Naive thymus-derived CD8-positive, alpha-beta T cell (primary cell): Measurements from ENCODE around the gene KIF6. TPM values are rescaled to one million over a fixed set of nuclear protein-coding genes. Genes with fewer than 3 reads are reported as not detected.

Experiments
- ATAC-seq, 2 donors: fragments of 150-1000 bp; cut with Tn5 transposase in 1 of 2; sonication (Bioruptor Pico), chemical (Tn5 transposase) in 1 of 2; 1 replicate in 1 of 2; 2 replicates in 1 of 2; pipeline ENCODE4 v1.10.0; 2021; ENCODE audit warnings: mild to moderate bottlenecking in 2 of 2, moderate library complexity in 2 of 2
- POLR2A ChIA-PET: fragments of 350-600 bp; sonication (Branson Sonifier 250); formaldehyde crosslinking; loops from one replicate; lab custom pipeline; 2021; ENCODE audit warnings: antibody characterized with exemption; lab: Charles Lee
- DNase-seq, 10 donors: peaks; one replicate each; pipeline versions ENCODE4 v3.0.0 to v3.0.0-alpha.2; 2020 to 2022
- H3K27ac Mint-ChIP-seq, 10 donors: one replicate each; pipeline ENCODE4 v1.8.0; 2020 to 2022; ENCODE audit warnings: mild to moderate bottlenecking in 10 of 10, mixed read lengths in 10 of 10, moderate library complexity in 4 of 10, inconsistent platforms in 1 of 10
- H3K27me3 Mint-ChIP-seq, 5 donors: one replicate each; pipeline ENCODE4 v1.8.0; 2021 to 2022; ENCODE audit warnings: mixed read lengths in 5 of 5
- H3K36me3 Mint-ChIP-seq, 3 donors: one replicate each; pipeline ENCODE4 v1.8.0; 2020 to 2022; ENCODE audit warnings: mixed read lengths in 3 of 3, mild to moderate bottlenecking in 2 of 3, inconsistent platforms in 1 of 3
- H3K4me1 Mint-ChIP-seq, 4 donors: one replicate each; pipeline ENCODE4 v1.8.0; 2021 to 2022; ENCODE audit warnings: mixed read lengths in 4 of 4
- H3K4me3 Mint-ChIP-seq, 10 donors: one replicate each; pipeline ENCODE4 v1.8.0; 2020 to 2022; ENCODE audit warnings: mild to moderate bottlenecking in 10 of 10, mixed read lengths in 10 of 10, moderate library complexity in 6 of 10, inconsistent platforms in 1 of 10
- H3K9me3 Mint-ChIP-seq, 9 donors: one replicate each; pipeline ENCODE4 v1.8.0; 2020 to 2022; ENCODE audit warnings: mixed read lengths in 9 of 9, mild to moderate bottlenecking in 3 of 9, inconsistent platforms in 1 of 9, moderate library complexity in 1 of 9
- polyA plus RNA-seq, 3 donors: library from polyadenylated mRNA; unstranded; fragments of 300-500 nt; fragmentation: Illumina TruSeq; gene quantifications; one replicate each; pipeline ENCODE4 v1.2.3, GENCODE V29; 2021
- total RNA-seq, 8 experiments: library from RNA in 2 of 8; stranded (reverse) in 2 of 8; gene quantifications; one replicate each; pipeline ENCODE4 v1.2.3 and lab custom pipeline; 2021 to 2026

The KIF6 gene, protein sequence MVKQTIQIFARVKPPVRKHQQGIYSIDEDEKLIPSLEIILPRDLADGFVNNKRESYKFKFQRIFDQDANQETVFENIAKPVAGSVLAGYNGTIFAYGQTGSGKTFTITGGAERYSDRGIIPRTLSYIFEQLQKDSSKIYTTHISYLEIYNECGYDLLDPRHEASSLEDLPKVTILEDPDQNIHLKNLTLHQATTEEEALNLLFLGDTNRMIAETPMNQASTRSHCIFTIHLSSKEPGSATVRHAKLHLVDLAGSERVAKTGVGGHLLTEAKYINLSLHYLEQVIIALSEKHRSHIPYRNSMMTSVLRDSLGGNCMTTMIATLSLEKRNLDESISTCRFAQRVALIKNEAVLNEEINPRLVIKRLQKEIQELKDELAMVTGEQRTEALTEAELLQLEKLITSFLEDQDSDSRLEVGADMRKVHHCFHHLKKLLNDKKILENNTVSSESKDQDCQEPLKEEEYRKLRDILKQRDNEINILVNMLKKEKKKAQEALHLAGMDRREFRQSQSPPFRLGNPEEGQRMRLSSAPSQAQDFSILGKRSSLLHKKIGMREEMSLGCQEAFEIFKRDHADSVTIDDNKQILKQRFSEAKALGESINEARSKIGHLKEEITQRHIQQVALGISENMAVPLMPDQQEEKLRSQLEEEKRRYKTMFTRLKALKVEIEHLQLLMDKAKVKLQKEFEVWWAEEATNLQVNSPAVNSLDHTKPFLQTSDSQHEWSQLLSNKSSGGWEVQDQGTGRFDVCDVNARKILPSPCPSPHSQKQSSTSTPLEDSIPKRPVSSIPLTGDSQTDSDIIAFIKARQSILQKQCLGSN
- total RNA-seq: not detected
- under 1 TPM in 1 of 3 donors, not detected in 2; 0.39 TPM for polyA plus RNA-seq
- total RNA-seq (lab: John Stamatoyannopoulos, UW): 0.14 to 1.5 (median 0.17) reads per million in 6 experiments

DNA sequence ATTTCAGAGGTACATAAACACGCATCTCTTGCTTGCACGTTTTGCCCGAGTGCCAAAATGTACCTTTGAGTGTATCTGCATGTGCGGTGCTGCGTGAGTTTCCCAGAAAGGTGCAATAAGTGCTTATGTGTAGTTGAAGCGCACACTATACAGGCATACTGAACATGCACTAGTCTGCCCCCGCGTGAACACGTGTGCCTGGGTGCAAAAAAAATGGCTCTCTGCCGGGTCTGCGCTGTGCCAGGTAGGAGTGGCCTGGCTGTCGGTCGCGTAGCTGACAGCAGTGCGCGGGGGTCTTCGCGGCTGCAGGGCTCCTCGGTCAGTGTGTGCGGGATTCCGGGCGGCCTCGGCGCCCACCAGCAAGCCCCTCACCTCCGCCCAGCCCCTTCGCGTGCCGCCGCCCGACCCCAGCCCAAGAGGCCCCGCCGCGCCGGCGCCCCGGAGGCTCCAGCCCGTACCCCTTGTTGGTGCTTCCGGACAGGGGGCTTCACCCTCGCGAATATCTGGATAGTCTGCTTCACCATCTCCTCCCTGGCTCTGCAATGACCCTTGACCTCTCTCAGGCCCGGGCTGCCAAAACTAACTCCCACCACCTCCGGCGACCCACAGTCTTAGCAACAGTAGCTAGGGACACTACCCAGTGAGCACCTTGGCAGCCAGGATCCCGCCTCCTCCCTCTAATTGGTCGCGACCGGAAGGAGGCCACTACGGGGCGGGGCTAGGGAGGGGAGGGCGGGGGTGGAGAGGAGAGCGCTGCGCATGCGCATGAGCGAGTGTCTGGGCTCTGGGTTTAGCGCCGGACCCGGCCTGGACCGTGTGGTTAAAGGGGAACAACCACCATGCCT is at the start of gene KIF6:
KIF6 (minus strand) TSS at position 622 of the 845 bp plus-strand sequence; CDS start at position 524, 98 bp downstream.
- peaks cover 4 to 13% (median 6%) of the 10 kb centered on the region in 4 donors for H3K4me1 Mint-ChIP-seq
- POLR2A ChIA-PET: no interaction called here
- peak within 1 kb of the TSS; percentile 41 to 97 (median 90) for H3K27ac Mint-ChIP-seq
- peaks cover 0 to 3% (median 0%) of the 10 kb centered on the region in 5 donors for H3K27me3 Mint-ChIP-seq
- ATAC-seq: peak; percentile 94 to 98
- peak within 1 kb of the TSS; percentile 93 to 99 (median 98) for H3K4me3 Mint-ChIP-seq
- DNase-seq: peak; percentile 68 to 93 (median 79)
- no peaks in the 10 kb centered on the region for H3K9me3 Mint-ChIP-seq
- H3K36me3 Mint-ChIP-seq: no peaks in the 10 kb centered on the region

DNA sequence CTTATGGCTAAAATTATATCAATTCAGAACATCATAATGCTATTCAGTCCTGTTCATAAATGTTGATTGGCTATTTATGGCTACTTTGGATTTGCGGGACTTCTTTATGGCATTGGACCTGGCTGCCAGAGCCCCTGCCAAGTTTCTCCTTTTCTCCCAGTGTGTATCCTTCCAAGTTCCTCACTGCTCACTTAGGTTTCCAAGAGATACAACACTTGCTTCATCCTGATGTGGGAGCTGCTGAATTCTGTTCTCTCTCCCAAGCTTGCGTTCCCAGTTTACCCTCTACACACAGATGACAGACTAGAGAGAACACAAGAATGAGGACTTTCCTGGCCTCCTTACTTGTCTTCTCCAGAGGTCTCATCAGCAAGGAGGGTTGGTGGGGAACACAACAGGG is 48.6 kb upstream of the KIF6 start:
- Mint-ChIP-seq H3K9me3 (no peaks in the 10 kb centered on the region), H3K27ac (no peak overlapping the region), H3K4me3 (no peak overlapping the region), H3K36me3 (no peaks in the 10 kb centered on the region), H3K27me3 (peaks cover 0 to 34% (median 19%) of the 10 kb centered on the region in 5 donors), H3K4me1 (no peaks in the 10 kb centered on the region)
- DNase-seq: no peak
- POLR2A ChIA-PET: interaction anchor here (0.6 kb wide), 1 partner anchor 33 kb away, joined by 4 read pairs; no protein-coding TSS in a partner anchor
- ATAC-seq: no peak

DNA sequence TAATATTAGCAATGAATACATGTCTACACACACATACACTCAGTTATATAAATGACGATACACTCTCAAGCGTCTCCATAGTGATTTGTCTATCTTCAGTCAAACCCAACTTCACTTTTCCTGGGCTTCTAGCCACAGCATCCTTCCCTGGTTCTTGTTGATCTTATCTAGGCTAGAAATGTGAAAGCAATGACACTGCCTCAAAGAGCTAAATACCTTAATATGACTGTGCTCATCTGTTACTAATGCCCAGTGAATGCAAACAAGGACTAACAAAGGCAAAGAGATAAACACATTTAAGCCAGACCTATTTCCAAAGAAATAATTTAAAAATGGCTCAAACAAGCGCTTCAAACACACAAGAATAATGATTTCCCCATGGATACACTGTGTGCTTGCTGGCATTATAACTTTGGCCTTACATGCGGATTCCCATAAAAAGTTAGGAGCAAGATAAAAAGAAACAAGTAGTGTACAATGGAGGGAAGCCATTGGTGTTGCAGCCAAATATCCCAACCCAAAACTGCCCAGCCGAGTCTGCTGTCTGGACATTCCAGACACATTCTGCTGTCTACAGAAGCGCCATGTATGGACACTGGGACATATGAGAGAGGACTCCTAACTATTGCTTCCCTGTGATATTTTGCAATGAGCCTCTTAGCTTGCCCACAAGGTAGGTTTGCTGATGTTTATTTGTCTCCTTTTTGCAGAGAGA is 47.5 kb upstream of the KIF6 start:
- no peak for DNase-seq
- ATAC-seq: no peak
- Mint-ChIP-seq H3K27ac (no peak overlapping the region), H3K36me3 (no peaks in the 10 kb centered on the region), H3K27me3 (peaks cover 0 to 32% (median 19%) of the 10 kb centered on the region in 5 donors), H3K9me3 (no peaks in the 10 kb centered on the region), H3K4me1 (no peaks in the 10 kb centered on the region), H3K4me3 (no peak overlapping the region)
- POLR2A ChIA-PET: no interaction called here

DNA sequence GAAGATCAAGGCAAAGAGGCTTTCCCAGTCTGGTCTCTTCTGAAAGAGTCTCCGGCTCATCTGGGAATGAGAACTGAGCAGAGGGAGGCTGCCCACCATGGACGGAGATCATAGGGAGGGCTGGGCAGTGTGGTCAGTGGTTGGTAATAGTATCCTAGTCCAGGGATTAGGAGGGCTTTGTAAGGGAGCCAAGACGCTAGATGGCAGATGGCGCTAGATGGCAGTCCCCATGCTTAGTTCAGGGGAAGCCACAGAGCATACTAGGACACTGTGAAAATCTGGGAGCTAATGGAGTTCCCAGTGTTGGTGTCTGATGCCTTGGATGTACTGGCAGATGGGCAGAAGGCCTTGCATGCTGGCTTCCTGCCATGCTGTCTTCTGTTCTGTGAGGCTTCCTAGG is 45.2 kb upstream of the KIF6 start:
- no peaks in the 10 kb centered on the region for H3K36me3 Mint-ChIP-seq
- DNase-seq (no peak), ATAC-seq (no peak)
- peaks cover 4 to 32% (median 22%) of the 10 kb centered on the region in 5 donors for H3K27me3 Mint-ChIP-seq
- no peak overlapping the region for H3K4me3 Mint-ChIP-seq
- H3K9me3 Mint-ChIP-seq: peaks cover 0 to 5% (median 0%) of the 10 kb centered on the region in 9 donors
- H3K27ac Mint-ChIP-seq: peak overlapping the region in 1 of 10 donors; percentile 14
- POLR2A ChIA-PET: no interaction called here
- no peaks in the 10 kb centered on the region for H3K4me1 Mint-ChIP-seq

DNA sequence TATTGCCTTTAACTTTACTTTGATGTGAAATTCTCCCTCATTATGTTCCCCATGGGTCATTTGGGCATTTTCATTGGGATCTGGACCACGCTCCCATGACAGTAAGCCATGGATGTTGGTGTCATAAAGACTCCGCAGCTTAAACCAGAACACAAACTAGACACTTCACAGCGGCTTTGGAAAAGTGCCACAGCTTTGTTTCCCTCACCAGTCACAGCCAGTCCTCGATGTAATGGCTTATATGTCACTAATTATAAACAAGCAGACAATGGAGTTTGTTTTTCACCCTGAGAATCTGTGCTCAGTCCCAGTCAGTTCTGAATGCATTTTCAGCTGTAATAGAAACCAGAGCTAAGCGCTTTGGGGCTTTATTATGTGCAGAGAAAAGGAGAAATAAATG is 43.8 kb upstream of the KIF6 start:
- DNase-seq (no peak), ATAC-seq (no peak)
- Mint-ChIP-seq H3K9me3 (peaks cover 0 to 5% (median 0%) of the 10 kb centered on the region in 9 donors), H3K4me1 (no peaks in the 10 kb centered on the region), H3K36me3 (no peaks in the 10 kb centered on the region), H3K27ac (no peak overlapping the region), H3K27me3 (peaks cover 4 to 31% (median 23%) of the 10 kb centered on the region in 5 donors), H3K4me3 (no peak overlapping the region)
- POLR2A ChIA-PET: no interaction called here

DNA sequence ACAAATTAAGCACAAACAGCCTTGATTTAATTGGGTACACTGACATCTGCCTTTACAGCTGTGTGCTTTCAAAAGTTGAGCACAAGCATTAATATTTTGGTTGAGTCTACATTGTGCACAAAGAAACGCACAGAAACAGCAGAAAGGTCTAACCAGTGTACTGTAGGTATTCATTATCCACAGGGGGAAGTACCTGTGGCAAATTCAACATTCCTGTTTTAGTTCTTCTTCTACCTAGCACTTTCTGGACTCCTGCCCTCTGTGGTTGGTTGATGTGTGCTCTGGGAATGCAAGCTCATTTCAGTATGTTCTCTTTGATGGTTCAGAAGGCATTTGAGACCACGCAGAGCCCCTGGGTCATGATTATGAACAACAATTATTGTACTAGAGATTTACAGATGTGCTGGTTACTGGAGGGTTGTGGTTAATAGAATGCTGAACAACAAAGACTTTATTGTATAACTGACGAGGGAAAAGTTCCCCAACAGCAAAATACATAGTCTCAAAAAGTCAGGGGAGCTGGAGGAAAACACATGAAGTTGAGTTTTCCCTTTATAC is 40.4 kb upstream of the KIF6 start:
- Mint-ChIP-seq H3K4me3 (no peak overlapping the region), H3K36me3 (no peaks in the 10 kb centered on the region), H3K27ac (no peak overlapping the region), H3K27me3 (peaks cover 6 to 45% (median 24%) of the 10 kb centered on the region in 5 donors), H3K4me1 (no peaks in the 10 kb centered on the region), H3K9me3 (peaks cover 0 to 5% (median 0%) of the 10 kb centered on the region in 9 donors)
- POLR2A ChIA-PET: no interaction called here
- DNase-seq (no peak), ATAC-seq (no peak)

DNA sequence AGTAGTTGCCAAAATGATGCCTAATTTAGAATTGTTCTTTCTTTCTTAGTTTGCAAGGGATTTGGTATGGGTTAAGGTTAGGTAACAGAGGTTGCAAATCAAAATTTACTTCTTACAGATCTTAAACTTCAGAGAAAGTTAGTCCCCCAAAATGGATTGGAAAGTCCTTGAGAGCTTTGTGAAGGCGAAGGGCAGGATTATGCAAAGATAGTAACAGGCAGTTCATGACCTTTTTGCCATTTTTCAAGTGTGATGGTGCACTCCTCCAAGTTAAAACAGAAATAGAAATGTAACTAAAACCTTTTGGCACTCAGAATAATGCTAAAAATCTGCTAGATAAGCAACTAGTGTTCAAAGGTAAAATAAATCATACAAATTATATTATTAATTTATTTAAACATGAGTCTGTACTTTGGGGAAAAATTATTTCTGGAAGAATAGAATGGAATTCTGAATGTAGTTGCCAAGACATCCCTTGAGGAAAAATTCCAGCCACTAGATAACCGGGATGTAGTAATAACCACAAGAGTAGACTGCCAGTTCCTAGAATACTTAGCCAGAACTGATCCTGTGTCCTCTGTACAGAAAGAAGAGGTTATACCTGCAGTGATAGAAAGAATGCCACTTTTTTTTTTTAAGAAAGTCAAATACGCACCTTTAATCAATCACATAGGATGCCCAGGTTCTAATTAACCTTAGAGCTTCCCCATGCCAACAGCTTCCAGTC is 35.2 kb upstream of the KIF6 start:
- POLR2A ChIA-PET: no interaction called here
- no peak for ATAC-seq
- no peaks in the 10 kb centered on the region for H3K4me1 Mint-ChIP-seq

DNA sequence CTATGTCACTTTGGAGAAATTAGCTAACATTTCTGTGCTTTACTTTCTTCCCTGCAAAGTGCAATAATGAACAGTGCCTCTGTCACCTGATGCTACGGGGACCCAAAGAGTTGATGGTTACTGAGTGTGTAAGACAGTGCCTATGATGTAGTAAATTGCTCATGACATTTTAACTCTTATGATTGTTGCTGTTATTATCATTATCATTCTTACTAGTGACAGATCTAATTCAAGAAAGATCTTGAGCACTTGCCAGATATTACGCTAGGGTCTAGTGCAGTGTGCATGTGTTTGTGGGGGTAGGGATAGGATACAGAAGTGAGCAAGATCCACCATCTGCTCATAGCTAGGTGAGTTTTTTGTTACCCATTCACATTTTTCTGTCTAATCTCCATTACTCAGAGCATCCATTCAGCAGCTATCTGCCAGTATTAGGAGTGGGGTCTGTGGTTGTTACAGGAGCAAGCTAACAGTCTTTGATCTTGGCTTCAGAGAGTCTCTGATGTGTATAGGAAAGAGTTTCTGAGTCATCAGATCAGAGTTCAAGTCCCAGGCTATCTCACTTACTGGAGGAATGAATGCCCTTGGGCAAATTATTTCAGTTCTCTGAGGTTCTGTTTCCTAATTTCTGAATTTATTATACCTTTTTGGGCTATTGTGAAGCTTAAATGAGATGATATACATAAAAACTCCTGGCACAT is 33.8 kb upstream of the KIF6 start:
- POLR2A ChIA-PET: no interaction called here
- H3K9me3 Mint-ChIP-seq: peaks cover 0 to 3% (median 0%) of the 10 kb centered on the region in 9 donors
- no peaks in the 10 kb centered on the region for H3K36me3 Mint-ChIP-seq
- ATAC-seq: no peak
- no peak for DNase-seq
- no peak overlapping the region for H3K27ac Mint-ChIP-seq
- no peak overlapping the region for H3K4me3 Mint-ChIP-seq
- peaks cover 8 to 45% (median 22%) of the 10 kb centered on the region in 5 donors for H3K27me3 Mint-ChIP-seq
- no peaks in the 10 kb centered on the region for H3K4me1 Mint-ChIP-seq

More for the DNA sequence above, 35.2 kb upstream of the KIF6 start:
- Mint-ChIP-seq H3K27me3 (peaks cover 8 to 51% (median 22%) of the 10 kb centered on the region in 5 donors), H3K4me3 (no peak overlapping the region), H3K27ac (no peak overlapping the region), H3K9me3 (peaks cover 0 to 3% (median 0%) of the 10 kb centered on the region in 9 donors), H3K36me3 (no peaks in the 10 kb centered on the region)
- DNase-seq: no peak

DNA sequence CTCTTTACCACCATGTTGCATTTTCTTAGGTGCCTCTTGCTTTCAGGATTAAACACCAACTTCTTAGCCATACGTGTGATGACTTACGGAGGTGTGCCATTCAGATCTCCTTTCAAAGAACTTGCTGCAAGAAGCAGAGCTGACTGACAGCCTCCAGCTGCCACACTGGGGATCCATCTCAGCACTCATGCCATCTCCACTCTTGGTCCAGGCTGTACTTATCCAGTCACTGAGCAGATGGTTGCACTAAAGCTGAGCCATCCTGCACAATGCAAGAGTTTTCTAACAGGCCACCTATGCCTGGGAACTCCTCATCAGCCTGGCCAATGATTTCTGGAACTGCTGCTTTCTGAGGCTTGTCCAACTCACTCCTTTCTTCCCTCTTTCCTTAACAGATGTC is 31.4 kb upstream of the KIF6 start:
- POLR2A ChIA-PET: no interaction called here
- H3K4me1 Mint-ChIP-seq: no peaks in the 10 kb centered on the region

DNA sequence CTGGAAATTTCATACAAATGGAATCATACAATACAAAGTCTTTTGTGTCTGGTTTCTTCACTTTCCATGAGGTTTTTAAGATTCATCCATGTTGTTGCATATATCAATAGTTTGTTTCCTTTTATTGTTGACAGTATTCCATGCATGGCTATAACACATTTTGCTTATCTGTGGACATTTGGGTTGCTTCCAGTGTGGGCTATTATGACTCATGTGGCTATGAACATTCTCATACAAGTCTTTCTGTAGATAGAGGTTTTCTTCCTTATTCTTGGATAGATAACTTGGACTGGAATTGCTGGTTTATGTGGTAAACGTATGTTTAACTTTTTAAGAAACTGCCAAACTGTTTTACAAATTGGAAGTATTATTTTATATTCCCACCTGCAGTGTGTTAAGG is 30.0 kb upstream of the KIF6 start:
- H3K27ac Mint-ChIP-seq: no peak overlapping the region
- peaks cover 0 to 4% (median 0%) of the 10 kb centered on the region in 9 donors for H3K9me3 Mint-ChIP-seq
- peaks cover 2 to 17% (median 10%) of the 10 kb centered on the region in 5 donors for H3K27me3 Mint-ChIP-seq
- H3K4me1 Mint-ChIP-seq: no peaks in the 10 kb centered on the region
- H3K36me3 Mint-ChIP-seq: no peaks in the 10 kb centered on the region
- DNase-seq (no peak), ATAC-seq (no peak)
- POLR2A ChIA-PET: no interaction called here
- no peak overlapping the region for H3K4me3 Mint-ChIP-seq

More for the DNA sequence above, 31.4 kb upstream of the KIF6 start:
- H3K27me3 Mint-ChIP-seq: peaks cover 5 to 21% (median 10%) of the 10 kb centered on the region in 5 donors
- no peaks in the 10 kb centered on the region for H3K36me3 Mint-ChIP-seq
- ATAC-seq (no peak), DNase-seq (no peak)
- H3K4me3 Mint-ChIP-seq: no peak overlapping the region
- no peak overlapping the region for H3K27ac Mint-ChIP-seq
- H3K9me3 Mint-ChIP-seq: peaks cover 0 to 4% (median 0%) of the 10 kb centered on the region in 9 donors
